T-helper 1 cell (primary cell): Measurements from ENCODE around the gene MBD4.
"Not testable (repeated sequence)": the region's sequence is repeated elsewhere in the genome, so short reads cannot be mapped to it uniquely, and the experiment has no call there.

Source experiments
- DNase-seq, 5 donors: peaks; one replicate each; pipeline ENCODE4 v3.0.0-alpha.2; 2012 to 2020
- total RNA-seq, 4 donors: gene quantifications; one replicate each; lab custom pipeline; 2026; lab: John Stamatoyannopoulos, UW

MBD4 gene
- total RNA-seq, result 61.6 to 71.3 (median 63.6) reads per million in 4 donors

- DNase-seq, result peak; percentile 97 to 100 (median 98)
These were observed at the start of gene MBD4, which contains the start of gene IFT122 for GRCh38 chr3:129439817-129440617. Gene MBD4, minus strand, starts transcription at chr3:129439948. Its CDS starts 115 bp downstream, at chr3:129439833. Gene IFT122, plus strand, starts transcription at chr3:129440224. Its CDS starts 107 bp downstream, at chr3:129440331.

- DNase-seq, result not testable (repeated sequence)
These were observed 49.5 kb upstream of the MBD4 start for GRCh38 chr3:129489258-129489657.

GRCh38 chr3:129487868-129488335 is 48.2 kb upstream of the MBD4 start:
- DNase-seq, result not testable (repeated sequence)

GRCh38 chr3:129487183-129487867 is 47.6 kb upstream of the MBD4 start:
- DNase-seq, result no peak

GRCh38 chr3:129486664-129487035 is 46.9 kb upstream of the MBD4 start:
- no peak for DNase-seq

- DNase-seq, result peak in 1 of 5 donors; percentile 27
These were observed 46.2 kb upstream of the MBD4 start for GRCh38 chr3:129485721-129486663.

GRCh38 chr3:129485146-129485545 is 45.4 kb upstream of the MBD4 start:
- not testable (repeated sequence) for DNase-seq

GRCh38 chr3:129483870-129484269 is 44.1 kb upstream of the MBD4 start:
- DNase-seq, result no peak

- no peak for DNase-seq
These were observed 43.0 kb upstream of the MBD4 start for GRCh38 chr3:129482721-129483120.

- peak; percentile 20 to 63 (median 43) for DNase-seq
These were observed 42.1 kb upstream of the MBD4 start for GRCh38 chr3:129481766-129482332.

GRCh38 chr3:129481225-129481765 is 41.5 kb upstream of the MBD4 start:
- DNase-seq, result not testable (repeated sequence)

GRCh38 chr3:129476586-129476985 is 36.8 kb upstream of the MBD4 start:
- DNase-seq, result no peak

GRCh38 chr3:129475863-129476262 is 36.1 kb upstream of the MBD4 start:
- no peak for DNase-seq

GRCh38 chr3:129474984-129475804 is 35.4 kb upstream of the MBD4 start:
- no peak for DNase-seq

GRCh38 chr3:129473769-129474152 is 34.0 kb upstream of the MBD4 start:
- DNase-seq, result no peak

- no peak for DNase-seq
These were observed 33.5 kb upstream of the MBD4 start for GRCh38 chr3:129473067-129473768.

GRCh38 chr3:129470861-129471260 is 31.1 kb upstream of the MBD4 start:
- DNase-seq, result no peak

- no peak for DNase-seq
These were observed 29.3 kb upstream of the MBD4 start for GRCh38 chr3:129469026-129469425.

- no peak for DNase-seq
These were observed 28.2 kb upstream of the MBD4 start for GRCh38 chr3:129467932-129468331.

- DNase-seq, result no peak
These were observed 24.0 kb upstream of the MBD4 start for GRCh38 chr3:129463716-129464115.
